Keratinocyte (primary cell): ENCODE measurements around the gene SMIM38.

Experiments
- CTCF ChIP-seq, 3 experiments: IDR thresholded peaks in 1 of 3; conservative IDR thresholded peaks in 1 of 3; optimal IDR thresholded peaks in 1 of 3; 2 replicates in 2 of 3; 3 replicates in 1 of 3; pipeline versions ENCODE3 to v1.5.1; 2011; ENCODE audit warnings: low read length in 3 of 3, mild to moderate bottlenecking in 3 of 3, moderate library complexity in 2 of 3, control low read depth in 1 of 3, inconsistent platforms in 1 of 3; ENCODE audit not compliant: insufficient read depth in 2 of 3; ENCODE audit errors: extremely low read depth in 1 of 3
- EZH2 ChIP-seq: IDR thresholded peaks from one replicate; pipeline ENCODE4 v1.6.1; 2012; ENCODE audit warnings: inconsistent platforms, mild to moderate bottlenecking, low read length, moderate library complexity

GRCh38 chr11:69122630-69123431 is 32.9 kb upstream of the SMIM38 start:
- TF ChIP-seq EZH2 (no peak), CTCF (optimal IDR thresholded peaks at IDR 0.05 in 1 of 3, IDR thresholded peaks at IDR 0.05 in 1 of 3, conservative IDR thresholded peaks at IDR 0.05 in 1 of 3; ENCODE audit: extremely low read depth in 1 of 3, insufficient read depth in 2 of 3, low read length in 3 of 3) (no peak)
